ENCODE data around the gene ZNF451.

The ZNF451 gene

DNA sequence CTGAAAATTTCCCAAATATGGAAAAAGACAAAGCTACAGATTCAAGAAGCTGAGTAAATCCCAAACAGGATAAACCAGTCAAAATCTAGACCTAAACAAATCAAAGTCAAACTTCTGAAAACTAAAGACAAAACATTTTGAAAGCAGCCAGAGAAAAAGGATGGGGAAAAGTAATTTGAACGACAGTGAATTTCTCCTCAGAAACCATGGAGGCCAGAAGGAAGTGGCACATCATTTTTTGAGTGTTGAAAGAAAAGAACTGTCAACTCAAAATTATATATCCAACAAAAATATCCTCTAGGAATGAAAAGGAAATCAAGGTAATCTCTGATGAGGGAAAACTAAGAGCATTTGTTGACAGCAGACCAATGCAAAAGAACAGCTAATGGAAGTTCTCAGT lies 125.3 kb downstream of the ZNF451 start:
- no peak for DNase-seq

DNA sequence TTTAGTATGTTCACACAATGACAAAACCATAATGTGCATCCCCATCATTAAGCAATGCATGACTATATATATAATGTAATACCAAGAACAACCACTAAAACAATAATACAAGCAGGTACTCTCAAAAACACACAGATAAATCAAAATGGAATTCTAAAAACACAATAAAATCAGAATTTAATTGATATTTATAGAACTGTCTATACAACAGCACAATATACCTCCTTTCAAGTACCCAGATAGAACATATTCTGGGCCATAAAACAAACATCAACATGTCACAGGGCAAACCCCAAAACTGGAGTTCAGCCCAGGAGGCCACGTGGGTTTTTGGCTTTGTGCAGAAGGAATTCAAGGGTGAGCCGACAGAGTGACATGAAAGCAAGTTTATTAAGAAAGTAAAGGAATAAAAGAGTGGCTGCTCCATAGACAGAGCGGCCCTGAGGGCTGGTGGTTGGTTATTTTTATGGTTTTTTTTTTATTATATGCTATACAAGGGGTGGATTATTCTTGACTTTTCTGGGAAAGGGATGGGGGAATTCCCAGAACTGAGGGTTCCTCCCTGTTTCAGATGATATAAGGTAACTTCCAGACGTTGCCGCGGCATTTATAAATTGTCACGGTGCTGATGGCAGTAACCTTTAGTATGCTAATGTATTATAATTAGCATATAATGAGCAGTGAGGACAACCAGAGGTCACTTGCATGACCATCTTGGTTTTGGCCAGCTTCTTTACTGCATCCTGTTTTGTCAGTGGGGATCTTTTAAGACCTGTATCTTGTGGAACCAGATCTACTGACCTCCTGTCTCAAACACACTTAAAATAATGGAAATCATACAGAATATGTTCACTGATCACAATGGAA lies 126.5 kb downstream of the ZNF451 start:
- DNase-seq, result no peak

DNA sequence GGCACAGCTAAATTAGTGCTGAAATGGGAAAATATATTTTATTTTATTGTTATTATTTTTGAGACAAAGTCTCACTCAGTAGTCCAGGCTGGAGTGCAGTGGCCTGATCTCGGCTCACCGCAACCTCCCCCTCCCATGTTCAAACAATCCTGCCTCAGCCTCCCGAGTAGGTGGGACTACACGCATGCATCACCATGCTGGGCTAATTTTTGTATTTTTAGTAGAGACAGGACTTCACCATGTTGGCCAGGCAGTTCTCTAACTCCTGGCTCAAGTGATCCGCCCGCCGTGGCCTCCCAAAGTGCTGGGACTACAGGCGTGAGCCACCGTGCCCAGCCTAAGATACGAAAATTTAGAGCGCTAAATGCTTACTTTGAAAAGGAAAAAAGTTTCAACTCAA lies 127.3 kb downstream of the ZNF451 start:
- DNase-seq, result no peak
